NOMO-1 (cell line): Measurements from ENCODE around the gene TAB2.
"Not testable (repeated sequence)": the region's sequence is repeated elsewhere in the genome, so short reads cannot be mapped to it uniquely, and the experiment has no call there.

Source experiments
- DNase-seq, 2 experiments: peaks; one replicate each; lab custom pipeline; 2025; ENCODE audit not compliant: unreplicated experiment in 2 of 2; lab: John Stamatoyannopoulos, UW

TAB2 gene

DNA sequence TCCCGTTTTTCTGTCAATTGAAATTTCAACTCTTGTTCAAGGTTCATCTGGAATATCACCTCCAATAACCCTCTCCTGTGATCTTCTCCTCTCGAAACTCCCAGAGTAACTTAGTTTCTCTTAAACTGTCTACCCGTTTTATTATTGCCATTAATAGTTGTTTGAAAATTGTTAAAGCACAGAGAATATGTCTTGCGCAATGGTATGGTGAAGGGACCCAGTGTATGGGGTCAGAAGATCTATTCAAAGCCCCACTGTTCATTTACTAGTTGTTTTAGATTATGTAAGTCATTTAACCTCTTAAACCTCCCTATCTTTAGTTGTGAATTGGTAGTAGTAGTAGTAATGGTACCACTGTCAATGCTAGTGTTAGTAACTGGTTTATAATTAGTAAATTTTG, 6.2 kb upstream of the TAB2 start:
- DNase-seq = no peak

GRCh38 chr6:149311766-149312165, 5.7 kb upstream of the TAB2 start:
- DNase-seq = no peak

GRCh38 chr6:149313070-149313469, 4.4 kb upstream of the TAB2 start:
- DNase-seq = no peak

- no peak for DNase-seq
Measured at GRCh38 chr6:149313861-149314260, 3.7 kb upstream of the TAB2 start.

GRCh38 chr6:149314325-149314905, 3.1 kb upstream of the TAB2 start:
- DNase-seq = no peak

GRCh38 chr6:149316108-149316727, 1.3 kb upstream of the TAB2 start:
- peak in 1 of 2 experiments; percentile 12 for DNase-seq

DNA sequence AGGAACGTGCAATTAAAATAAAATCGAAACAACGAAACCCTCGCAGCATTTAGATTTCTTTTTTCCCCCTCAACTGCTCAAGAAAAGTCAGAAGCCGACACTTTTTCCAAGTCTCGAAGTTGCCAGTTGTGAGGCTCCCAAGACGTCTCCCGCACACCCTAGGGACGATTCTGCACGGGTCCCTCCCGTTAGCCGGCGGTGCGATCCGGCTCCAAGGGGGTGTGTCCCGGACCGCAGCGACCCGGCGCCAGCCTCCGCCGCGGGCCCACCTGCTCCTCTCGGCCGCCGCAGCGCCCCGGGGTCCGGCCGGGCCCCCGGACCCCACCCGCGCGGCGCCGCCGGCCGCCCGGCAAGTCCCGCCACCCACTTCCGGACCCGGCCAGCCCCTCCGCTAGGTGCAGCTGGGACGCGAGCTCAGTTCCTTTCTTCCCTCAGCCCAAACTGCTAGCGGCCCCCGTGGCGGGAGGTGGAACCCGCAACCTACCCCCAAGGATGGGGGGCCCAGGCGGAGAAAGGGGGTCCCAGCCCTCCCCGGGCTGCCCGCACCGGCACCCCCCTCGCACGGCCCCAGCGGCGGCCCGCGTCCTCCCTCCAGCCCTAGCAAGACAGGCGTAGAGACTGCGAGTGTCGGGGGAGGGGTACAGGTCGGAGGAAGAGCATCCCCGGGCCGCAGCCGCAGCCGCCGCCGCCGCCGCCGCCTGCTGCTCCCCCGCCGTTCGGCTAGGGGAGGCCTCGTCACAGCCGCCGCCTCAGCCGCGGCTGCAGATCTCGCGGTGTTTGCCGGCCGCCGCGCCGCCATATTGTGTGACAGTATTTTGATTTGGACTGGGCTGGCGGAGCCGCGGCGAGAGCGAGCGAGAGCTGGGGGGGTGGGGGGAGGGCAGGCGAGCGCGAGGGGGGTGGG, 520 bp upstream of the TAB2 start:
- DNase-seq = peak; percentile 89 to 97

DNA sequence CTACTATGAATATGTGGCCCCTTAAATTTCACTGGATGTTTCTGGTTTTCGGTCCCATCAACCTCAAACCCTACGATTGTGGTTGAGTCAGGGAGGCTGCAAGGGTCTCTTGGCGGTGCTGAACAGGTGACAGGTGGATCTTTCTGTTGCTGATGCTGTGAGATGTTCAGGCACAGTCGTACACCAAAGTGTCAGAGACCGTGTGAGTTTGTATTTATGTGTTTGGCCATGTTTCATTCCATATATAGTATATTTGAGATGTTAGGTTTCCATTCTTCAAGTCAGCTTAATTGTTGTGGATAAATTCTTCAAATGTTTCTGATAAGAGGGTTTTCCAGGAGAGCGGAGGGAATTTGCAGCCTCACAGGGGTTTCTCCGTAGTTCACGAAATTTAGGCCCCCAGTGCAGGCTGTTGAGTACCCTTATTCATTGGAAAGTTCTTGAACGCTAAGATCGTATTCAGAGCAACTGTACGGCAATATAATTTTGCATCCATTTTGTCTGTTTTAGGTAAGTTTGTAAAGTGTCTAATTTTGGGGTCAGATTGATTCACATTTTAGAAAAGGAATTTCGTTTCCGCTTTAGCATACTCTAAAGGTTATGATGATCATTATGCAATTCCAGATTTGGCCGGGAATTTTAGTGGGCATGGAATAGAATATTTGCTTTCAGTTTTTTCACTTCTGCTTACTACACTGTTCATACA, 1.2 kb downstream of the TAB2 start:
- peak in 1 of 2 experiments; percentile 38 for DNase-seq

GRCh38 chr6:149319422-149319821, 1.9 kb downstream of the TAB2 start:
- no peak for DNase-seq

DNA sequence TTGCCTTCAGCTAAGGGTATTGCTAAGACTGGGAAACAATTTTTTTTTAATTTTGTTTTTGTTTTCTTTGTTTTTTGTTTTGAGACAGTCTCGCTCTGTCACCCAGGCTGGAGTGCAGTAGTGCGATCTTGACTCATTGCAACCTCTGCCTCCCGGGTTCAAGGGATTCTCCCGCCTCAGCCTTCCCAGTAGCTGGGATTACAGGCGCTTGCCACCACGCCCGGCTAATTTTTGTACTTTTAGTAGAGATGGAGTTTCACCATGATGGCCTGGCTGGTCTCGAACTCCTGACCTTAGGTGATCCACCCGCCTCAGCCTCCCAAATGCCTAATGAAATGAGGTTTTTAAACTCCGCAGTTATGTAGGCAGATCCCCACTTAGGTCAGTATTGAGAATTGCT, 2.5 kb downstream of the TAB2 start:
- not testable (repeated sequence) for DNase-seq

DNA sequence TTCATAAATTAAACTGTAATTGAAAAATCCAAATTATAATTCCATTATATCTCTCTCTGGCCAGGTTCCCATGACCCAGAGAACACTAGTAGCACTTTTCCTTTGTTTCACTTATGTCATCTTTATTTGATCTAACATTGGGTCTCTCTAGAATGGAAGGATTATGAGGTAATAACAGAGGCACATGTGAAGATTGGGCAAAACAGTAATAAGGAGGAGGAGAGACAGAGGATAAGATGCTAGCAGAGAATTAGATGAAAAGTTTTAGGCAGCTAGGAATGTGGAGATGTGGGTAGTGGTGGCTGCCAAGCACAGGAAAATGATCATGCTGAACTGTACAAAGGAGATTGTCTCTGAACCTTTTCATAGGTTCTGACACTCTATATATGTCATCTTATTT, 3.3 kb downstream of the TAB2 start:
- no peak for DNase-seq

DNA sequence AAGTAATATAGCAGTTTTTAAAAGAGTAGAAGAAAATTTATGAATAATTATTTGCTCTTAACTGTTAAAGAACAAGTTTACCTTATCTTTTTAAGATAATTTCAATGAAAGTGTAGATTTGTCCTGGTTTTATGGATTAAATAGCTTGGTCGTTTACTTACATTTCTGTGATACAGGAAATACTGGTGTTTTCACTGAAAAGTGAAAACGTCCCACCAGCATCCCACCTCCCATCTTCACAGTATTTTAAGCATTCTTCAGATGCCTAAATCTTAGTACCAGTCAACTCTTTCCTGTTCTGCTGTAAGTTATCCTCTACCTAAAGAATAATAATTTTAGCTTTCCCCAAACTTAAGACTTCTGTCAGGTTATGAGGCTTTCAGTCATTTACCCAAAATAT, 5.8 kb downstream of the TAB2 start:
- DNase-seq = no peak

- DNase-seq = no peak
Measured at GRCh38 chr6:149323925-149324324, 6.4 kb downstream of the TAB2 start.

DNA sequence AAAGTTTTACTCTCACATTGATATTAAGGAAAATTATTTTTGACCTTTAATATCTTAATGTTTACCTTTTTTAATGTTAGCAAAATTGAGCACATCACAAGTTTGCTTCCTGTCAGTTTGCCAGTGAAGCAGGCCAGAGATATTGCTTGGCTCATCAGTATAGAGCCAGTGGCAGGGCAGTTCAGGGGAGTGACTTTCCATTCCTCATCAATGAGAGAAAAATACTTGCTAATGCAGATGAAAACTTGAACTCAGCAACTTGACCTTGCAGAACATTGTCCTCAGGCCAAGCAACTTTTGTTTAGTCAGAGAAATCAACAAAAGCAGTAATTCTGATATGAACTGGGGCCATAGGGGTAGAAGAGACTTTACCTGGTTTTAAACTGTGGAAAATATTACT, 6.9 kb downstream of the TAB2 start:
- DNase-seq = no peak

- no peak for DNase-seq
Measured at GRCh38 chr6:149325648-149326236, 8.2 kb downstream of the TAB2 start.

DNA sequence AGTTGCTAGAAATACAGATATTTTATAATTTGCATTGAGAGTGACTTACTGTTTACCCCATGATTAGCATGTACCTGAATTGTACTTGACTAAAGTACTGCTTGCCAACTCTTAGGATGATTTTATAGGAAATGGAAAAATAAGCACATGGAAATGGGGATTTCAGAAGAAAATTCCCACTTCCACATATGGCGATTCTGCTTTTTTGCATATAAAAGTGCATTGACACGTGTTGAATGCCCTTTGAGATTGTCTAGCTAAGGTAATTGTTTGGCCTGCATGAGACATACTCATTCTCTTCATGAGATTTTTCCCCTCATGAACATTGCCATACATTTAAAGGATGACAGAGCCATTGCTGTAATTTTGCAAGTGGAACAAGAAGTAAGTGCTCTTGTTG, 10.1 kb downstream of the TAB2 start:
- DNase-seq = no peak

- no peak for DNase-seq
Measured at GRCh38 chr6:149328083-149328482, 10.6 kb downstream of the TAB2 start.

- DNase-seq = no peak
Measured at GRCh38 chr6:149329529-149329928, 12.0 kb downstream of the TAB2 start.

DNA sequence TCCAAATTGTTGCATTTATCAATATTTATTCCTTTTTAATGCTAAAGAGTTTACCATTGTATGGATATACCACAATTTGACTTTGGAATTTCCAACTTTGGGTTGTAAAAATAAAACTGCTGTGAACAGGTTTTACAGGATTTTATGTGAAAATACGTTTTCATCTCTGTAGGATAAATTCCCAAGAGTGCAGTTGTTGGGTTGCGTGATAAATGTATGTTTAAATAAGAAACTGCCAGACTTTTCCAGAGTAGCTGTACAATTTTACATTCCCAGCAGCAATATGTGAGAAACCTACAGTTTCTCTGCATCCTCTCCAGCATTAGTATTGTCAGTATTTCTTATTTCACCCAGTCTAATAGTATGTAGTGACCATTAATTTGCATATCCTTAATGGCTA, 12.6 kb downstream of the TAB2 start:
- DNase-seq = no peak

DNA sequence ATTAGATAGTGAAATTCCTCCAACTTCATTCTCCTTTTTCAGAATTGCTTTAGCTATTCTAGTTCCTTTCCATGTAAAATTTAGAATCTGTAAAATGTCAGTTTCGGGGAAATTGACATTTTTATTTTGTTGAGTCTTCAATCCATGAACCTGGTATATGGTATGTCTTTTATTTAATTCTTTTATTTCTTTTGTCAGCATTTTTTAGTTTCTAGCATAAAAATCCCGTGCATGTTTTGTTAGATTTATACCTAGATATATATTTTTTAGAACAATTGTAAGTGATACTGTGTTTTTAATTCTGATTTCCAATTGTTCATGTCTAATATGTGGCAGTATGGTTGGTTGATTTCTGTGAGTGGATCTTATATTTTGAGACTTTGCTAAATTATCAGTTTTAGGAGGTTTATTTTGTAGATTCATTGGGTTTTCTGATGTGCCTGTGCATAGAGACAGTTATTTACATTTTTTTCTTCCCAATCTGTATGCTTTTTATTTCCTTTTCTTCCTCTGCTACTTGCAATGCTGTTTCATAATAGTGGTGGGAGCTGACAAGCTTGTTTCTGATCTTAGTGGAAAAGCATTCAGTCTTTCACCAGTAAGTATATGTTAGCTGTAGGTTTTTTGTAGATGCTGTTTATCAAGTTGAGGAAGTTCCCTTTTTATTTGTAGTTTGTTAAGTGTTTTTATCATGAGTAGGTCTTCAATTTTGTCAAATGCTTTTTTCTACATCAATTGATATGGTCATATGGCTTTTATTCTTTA, 13.7 kb downstream of the TAB2 start:
- peak in 1 of 2 experiments; percentile 13 for DNase-seq
